Occipital lobe (tissue), 2 donors: Measurements from ENCODE around the gene HPS6. TPM values are rescaled to one million over a fixed set of nuclear protein-coding genes. Genes with fewer than 3 reads are reported as not detected.

ENCODE experiments used
- small RNA-seq: library from RNA; depleted of rRNA; stranded (forward); fragments of <200 nt; gene quantifications from one replicate; pipeline ENCODE3, GENCODE V24; 2014
- total RNA-seq: library from RNA; depleted of rRNA; stranded (reverse); fragments of >200 nt; gene quantifications from one replicate; pipeline ENCODE4 v1.2.3, GENCODE V29; 2014

Gene HPS6
- total RNA-seq, 1 donor from 2014 or later = 17.5 TPM

Small RNA genes lying within 50 kb of the gene (small RNA-seq; reads per million reads assigned to genes)
- gene AL500527.1 (not detected), gene AL500527.2 (not detected)

Other genes with a start within 250 kb of the HPS6 start
- 349 TPM for gene OGA, start 246.9 kb upstream of the HPS6 start, total RNA-seq
- 6.9 TPM for gene KCNIP2, start 221.5 kb upstream of the HPS6 start, total RNA-seq
- gene ARMH3, start 9.2 kb upstream of the HPS6 start, total RNA-seq = 25.1 TPM
- 70.8 TPM for gene LDB1, start 55.0 kb downstream of the HPS6 start, total RNA-seq
- 8.4 TPM for gene PPRC1, start 67.7 kb downstream of the HPS6 start, total RNA-seq
- 32.4 TPM for gene NOLC1, start 87.0 kb downstream of the HPS6 start, total RNA-seq
- 0.16 TPM for gene ELOVL3, start 160.9 kb downstream of the HPS6 start, total RNA-seq
- not detected for gene PITX3, start 176.2 kb downstream of the HPS6 start, total RNA-seq
- gene GBF1, start 180.2 kb downstream of the HPS6 start, total RNA-seq = 16.5 TPM